ENCODE data around the gene ZNF462.

The ZNF462 gene

DNA sequence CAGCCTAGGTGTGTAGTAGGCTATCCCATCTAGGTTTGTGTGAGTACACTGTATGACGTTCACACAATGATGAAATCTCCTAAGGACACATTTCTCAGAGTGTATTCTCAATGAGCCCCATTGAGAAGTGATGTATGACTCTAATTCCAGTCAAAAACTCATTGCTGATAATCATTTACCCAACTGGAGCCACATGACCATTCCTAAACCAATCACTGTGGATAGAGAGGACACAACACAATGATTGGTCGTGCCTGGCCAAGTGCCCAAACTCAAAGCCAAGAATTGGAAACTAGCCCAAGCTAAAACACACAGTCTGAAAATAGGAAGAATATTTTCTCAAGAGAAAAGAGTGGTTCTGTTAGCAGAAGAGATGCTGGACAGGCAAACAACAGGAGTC lies 191.2 kb downstream of the ZNF462 start:
- TF ChIP-seq GATA1 (IDR thresholded peaks at IDR 0.05; ENCODE audit: low read depth, low read length) (no peak), POLR2A (IDR thresholded peaks at IDR 0.05; ENCODE audit: low read length) (no peak)
- DNase-seq = no peak

DNA sequence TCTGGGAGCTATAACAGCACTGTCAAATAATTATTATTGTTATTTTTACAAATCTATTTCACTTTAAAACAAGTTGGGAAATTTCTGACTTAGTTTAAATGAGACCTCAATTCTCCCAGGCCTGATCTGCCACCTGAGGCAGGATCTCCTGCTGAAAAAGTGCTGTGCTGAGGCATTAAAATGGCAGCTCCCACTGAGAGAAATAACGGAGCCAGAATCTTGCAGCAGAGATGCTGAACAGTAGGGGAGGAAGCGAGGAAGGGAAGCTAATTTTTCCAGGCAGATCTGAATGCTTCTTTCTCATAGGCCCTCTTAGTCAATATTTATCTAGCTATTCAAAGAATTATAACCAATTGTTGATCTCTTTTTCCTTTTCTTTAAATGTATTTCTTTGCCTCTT lies 196.3 kb downstream of the ZNF462 start:
- no peak for TF ChIP-seq GATA1 (IDR thresholded peaks at IDR 0.05; ENCODE audit: low read depth, low read length)
- no peak for TF ChIP-seq POLR2A (IDR thresholded peaks at IDR 0.05; ENCODE audit: low read length)
- DNase-seq = no peak

DNA sequence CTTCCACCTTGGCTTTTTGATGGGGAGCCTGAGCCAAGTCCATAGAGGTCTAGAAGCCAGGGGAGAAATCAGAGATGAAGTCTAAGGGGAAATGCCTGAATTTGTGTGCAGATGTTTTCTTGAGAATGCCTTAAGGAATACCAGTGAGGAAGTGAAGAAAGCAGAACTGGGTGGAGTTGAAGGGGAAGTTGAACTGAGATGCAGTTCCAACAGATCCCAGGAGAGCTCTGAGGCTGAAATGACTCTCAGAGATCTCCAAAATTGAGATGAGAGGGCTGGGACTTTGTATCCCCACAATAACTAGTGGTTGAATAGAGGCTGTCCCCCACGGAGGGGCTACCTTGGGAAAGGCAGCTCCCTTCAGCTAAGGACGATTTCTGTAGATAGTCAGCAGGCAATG lies 197.1 kb downstream of the ZNF462 start:
- TF ChIP-seq GATA1 (IDR thresholded peaks at IDR 0.05; ENCODE audit: low read depth, low read length) = no peak
- no peak for TF ChIP-seq POLR2A (IDR thresholded peaks at IDR 0.05; ENCODE audit: low read length)
- DNase-seq = no peak

Measured in erythroblast (primary cell).